ENCODE results near the gene ZNF692. TPM values are rescaled to one million over a fixed set of nuclear protein-coding genes. Genes with fewer than 3 reads are reported as not detected.
A peak's percentile ranks its signal among the peaks of the same experiment; 100 is the strongest.
"Not testable (repeated sequence)": the region's sequence is repeated elsewhere in the genome, so short reads cannot be mapped to it uniquely, and the experiment has no call there.

ZNF692 gene
- total RNA-seq, 4 donors from 2014 or later, result 41.8 to 100 (median 64.6) TPM

DNA sequence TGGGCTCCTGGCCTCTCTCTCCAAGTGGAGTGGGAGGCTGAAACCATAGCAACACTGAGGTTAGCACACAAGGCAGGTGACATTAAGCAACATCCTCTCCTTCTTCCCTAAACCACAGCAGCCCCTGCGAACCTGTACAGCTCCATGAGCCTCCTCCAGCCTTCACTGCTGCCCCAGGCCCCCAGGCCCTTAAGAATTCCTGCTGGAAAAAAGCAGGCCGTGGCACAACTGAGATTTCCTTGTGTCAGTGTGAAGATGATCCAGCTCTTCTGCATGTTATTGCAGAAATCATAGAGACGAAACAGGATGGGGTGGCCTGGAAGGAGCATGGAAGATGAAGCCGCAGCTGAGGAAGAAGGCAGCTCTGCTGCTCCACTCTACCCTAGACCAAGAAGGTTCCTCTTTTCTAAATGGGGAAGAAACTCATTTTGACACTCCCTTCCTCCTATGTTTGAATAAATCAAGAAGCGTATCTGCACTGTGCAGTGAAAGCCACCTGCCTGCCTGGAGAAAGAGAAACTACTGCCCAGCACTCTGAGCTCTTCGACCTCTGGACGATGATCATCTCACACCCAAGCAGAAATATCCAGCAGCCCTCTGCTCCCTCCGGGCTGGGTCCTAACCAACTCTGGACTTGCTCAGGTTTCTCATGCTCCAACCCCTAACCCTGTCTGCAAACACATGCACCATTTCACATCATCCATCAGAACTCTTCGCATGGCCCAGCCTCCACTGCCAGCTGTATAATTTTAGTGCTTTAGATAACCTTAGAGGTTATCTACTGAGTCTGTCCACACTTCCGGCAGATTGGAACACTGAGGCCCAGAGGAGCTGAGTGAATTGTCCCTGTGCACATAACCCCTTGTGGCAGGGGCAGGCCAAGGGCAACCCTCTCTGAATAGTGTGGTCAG, 53.9 kb downstream of the ZNF692 start:
- H3K27ac ChIP-seq, result peak overlapping the region; percentile 31 to 68 (median 68)
- no peaks in the 10 kb centered on the region for H3K27me3 ChIP-seq
- TF ChIP-seq POLR2A (IDR thresholded peaks at IDR 0.05) (no peak), POLR2AphosphoS5 (IDR thresholded peaks at IDR 0.05) (peak in 1 of 3 donors; percentile 35)
- TF ChIP-seq, protein P1, sequence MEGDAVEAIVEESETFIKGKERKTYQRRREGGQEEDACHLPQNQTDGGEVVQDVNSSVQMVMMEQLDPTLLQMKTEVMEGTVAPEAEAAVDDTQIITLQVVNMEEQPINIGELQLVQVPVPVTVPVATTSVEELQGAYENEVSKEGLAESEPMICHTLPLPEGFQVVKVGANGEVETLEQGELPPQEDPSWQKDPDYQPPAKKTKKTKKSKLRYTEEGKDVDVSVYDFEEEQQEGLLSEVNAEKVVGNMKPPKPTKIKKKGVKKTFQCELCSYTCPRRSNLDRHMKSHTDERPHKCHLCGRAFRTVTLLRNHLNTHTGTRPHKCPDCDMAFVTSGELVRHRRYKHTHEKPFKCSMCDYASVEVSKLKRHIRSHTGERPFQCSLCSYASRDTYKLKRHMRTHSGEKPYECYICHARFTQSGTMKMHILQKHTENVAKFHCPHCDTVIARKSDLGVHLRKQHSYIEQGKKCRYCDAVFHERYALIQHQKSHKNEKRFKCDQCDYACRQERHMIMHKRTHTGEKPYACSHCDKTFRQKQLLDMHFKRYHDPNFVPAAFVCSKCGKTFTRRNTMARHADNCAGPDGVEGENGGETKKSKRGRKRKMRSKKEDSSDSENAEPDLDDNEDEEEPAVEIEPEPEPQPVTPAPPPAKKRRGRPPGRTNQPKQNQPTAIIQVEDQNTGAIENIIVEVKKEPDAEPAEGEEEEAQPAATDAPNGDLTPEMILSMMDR (IDR thresholded peaks at IDR 0.05), result peak in 1 of 5 experiments; percentile 16
- peak overlapping the region in 1 of 4 donors; percentile 13 for H3K4me3 ChIP-seq
- 28 to 47% methylated on average over 6 to 10 of the region's 10 CpGs for WGBS, 2 donors (ENCODE audit: low coverage in 1 of 2)
- peaks cover 9 to 36% (median 21%) of the 10 kb centered on the region in 4 donors for H3K4me1 ChIP-seq
- in situ Hi-C loops (cut with MboI; ENCODE audit: low pct_ligation_motif_present in 1 of 4, low pct_unique_long_range_greater_than_20kb in 1 of 4, low sequenced_read_pairs in 3 of 4) (no loop called here), intact Hi-C loops (cut with DNase I; ENCODE audit: low total_unique reads) (no loop called here)
- no peaks in the 10 kb centered on the region for H3K36me3 ChIP-seq
- peak; percentile 51 for DNase-seq
- no peaks in the 10 kb centered on the region for H3K9me3 ChIP-seq

DNA sequence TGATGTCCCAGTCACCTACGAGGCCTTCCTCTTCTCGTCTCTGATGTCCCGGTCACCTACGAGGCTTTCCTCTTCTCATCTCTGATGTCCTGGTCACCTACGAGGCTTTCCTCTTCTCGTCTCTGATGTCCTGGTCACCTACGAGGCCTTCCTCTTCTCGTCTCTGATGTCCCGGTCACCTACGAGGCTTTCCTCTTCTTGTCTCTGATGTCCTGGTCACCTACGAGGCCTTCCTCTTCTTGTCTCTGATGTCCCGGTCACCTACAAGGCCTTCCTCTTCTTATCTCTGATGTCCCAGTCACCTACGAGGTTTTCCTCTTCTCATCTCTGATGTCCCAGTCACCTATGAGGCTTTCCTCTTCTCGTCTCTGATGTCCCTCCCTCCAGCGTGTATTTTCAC, 55.4 kb downstream of the ZNF692 start:
- H3K4me3 ChIP-seq; in situ Hi-C loops (cut with MboI; ENCODE audit: low pct_ligation_motif_present in 1 of 4, low pct_unique_long_range_greater_than_20kb in 1 of 4, low sequenced_read_pairs in 3 of 4); DNase-seq; intact Hi-C loops (cut with DNase I; ENCODE audit: low total_unique reads); H3K27me3 ChIP-seq; H3K9me3 ChIP-seq; H3K36me3 ChIP-seq: not testable (repeated sequence)
- Histone ChIP-seq H3K27ac (peak overlapping the region in 1 of 4 donors; percentile 31), H3K4me1 (peaks cover 9 to 36% (median 23%) of the 10 kb centered on the region in 4 donors)
- WGBS, 2 donors (ENCODE audit: low coverage in 1 of 2), result 87 to 88% methylated on average over 15 of the region's 15 CpGs

DNA sequence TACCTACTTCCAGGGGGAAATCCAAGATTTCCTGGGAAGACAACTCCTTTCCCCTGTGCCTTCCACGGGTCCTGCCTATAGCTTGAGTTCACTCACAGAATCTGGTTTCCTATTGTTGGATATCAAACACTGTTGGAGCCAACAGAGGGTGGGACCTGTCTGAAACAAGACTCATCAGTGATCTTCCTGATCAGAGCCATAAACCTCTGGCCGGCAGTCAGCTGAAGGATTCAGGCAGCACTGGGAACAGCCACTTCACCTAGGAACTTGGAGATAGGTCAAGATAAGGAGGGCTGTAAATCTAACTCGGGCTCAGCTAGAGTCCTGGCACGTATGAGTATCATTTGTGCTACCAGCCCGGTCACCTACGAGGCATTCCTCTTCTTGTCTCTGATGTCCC, 56.4 kb downstream of the ZNF692 start:
- Histone ChIP-seq H3K27ac (peak overlapping the region; percentile 26 to 47 (median 38)), H3K36me3 (no peaks in the 10 kb centered on the region), H3K4me3 (no peak overlapping the region), H3K9me3 (no peaks in the 10 kb centered on the region), H3K4me1 (peaks cover 9 to 36% (median 23%) of the 10 kb centered on the region in 4 donors), H3K27me3 (no peaks in the 10 kb centered on the region)
- WGBS, 2 donors (ENCODE audit: low coverage in 1 of 2), result 41% methylated on average over 6 of the region's 6 CpGs; no CpG with 5 or more reads in 1 of the 2 donors
- in situ Hi-C loops (cut with MboI; ENCODE audit: low pct_ligation_motif_present in 1 of 4, low pct_unique_long_range_greater_than_20kb in 1 of 4, low sequenced_read_pairs in 3 of 4) (no loop called here), intact Hi-C loops (cut with DNase I; ENCODE audit: low total_unique reads) (no loop called here)
- DNase-seq, result peak; percentile 74
- TF ChIP-seq, protein P1 (IDR thresholded peaks at IDR 0.05), result no peak
- TF ChIP-seq EP300 (IDR thresholded peaks at IDR 0.05; ENCODE audit: low read depth) (no peak), POLR2AphosphoS5 (IDR thresholded peaks at IDR 0.05) (peak in 1 of 3 donors; percentile 50), POLR2A (IDR thresholded peaks at IDR 0.05) (no peak)

DNA sequence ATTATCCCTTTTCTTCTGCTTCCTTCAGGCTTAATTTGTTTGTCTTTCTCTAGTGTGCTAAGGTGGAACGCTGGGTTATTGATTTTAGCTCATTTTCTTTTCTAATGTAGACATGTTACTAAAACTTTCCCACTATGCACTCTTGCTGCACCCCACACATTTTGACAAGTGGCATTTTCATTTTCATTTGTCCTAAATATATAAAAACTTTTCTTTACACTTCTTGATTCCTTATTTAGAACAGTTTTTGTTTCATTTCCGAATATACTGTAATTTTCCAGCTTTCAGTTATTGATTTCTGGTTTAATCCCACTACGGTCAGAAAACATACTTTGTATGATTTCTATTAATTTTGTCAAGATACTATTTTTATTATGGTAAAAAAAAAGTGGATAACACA, 58.4 kb downstream of the ZNF692 start:
- peaks cover 0 to 17% (median 13%) of the 10 kb centered on the region in 4 donors for H3K4me1 ChIP-seq
- no peak for DNase-seq
- peaks cover 0 to 1% of the 10 kb centered on the region in 2 donors for H3K9me3 ChIP-seq
- intact Hi-C loops (cut with DNase I; ENCODE audit: low total_unique reads), result no loop called here
- H3K27ac ChIP-seq, result no peak overlapping the region
- no peak for TF ChIP-seq POLR2A (IDR thresholded peaks at IDR 0.05)
- TF ChIP-seq EP300 (IDR thresholded peaks at IDR 0.05; ENCODE audit: low read depth), result no peak
- TF ChIP-seq POLR2AphosphoS5 (IDR thresholded peaks at IDR 0.05), result no peak
- TF ChIP-seq, protein P1 (IDR thresholded peaks at IDR 0.05), result no peak
- in situ Hi-C loops (cut with MboI; ENCODE audit: low pct_ligation_motif_present in 1 of 4, low pct_unique_long_range_greater_than_20kb in 1 of 4, low sequenced_read_pairs in 3 of 4), result no loop called here
- no peak overlapping the region for H3K4me3 ChIP-seq
- no peaks in the 10 kb centered on the region for H3K36me3 ChIP-seq
- WGBS, 2 donors (ENCODE audit: low coverage in 1 of 2), result 71 to 77% methylated on average over 3 of the region's 3 CpGs
- no peaks in the 10 kb centered on the region for H3K27me3 ChIP-seq

Small RNAs within 50 kb of the gene (small RNA-seq; reads per million reads assigned to genes)
- 0 reads per million in 4 donors for gene MIR3124

Other genes with a start within 250 kb of the ZNF692 start
- gene OR2T11, start 224.0 kb downstream of the ZNF692 start, total RNA-seq, result not detected
- not detected for gene OR2T35, start 213.8 kb downstream of the ZNF692 start, total RNA-seq
- not detected for gene OR2T27, start 203.6 kb downstream of the ZNF692 start, total RNA-seq
- gene OR14I1, start 156.3 kb downstream of the ZNF692 start, total RNA-seq, result not detected
- 100 to 1,000 TPM in 3 of 4 donors, 10 to 100 TPM in 1; 21.9 to 719 (median 565) TPM for gene LYPD8, start 103.3 kb downstream of the ZNF692 start, total RNA-seq
- 10 to 100 TPM; 28.1 to 36.2 (median 31.4) TPM for gene SH3BP5L, start 33.2 kb downstream of the ZNF692 start, total RNA-seq
- gene ZNF672, start 20.9 kb downstream of the ZNF692 start, total RNA-seq, result 10 to 100 TPM; 34.8 to 53.1 (median 44.7) TPM
- 10 to 100 TPM in 2 of 4 donors, 1 to 10 TPM in 2; 5.2 to 12.4 (median 9.7) TPM for gene PGBD2, start 47.1 kb upstream of the ZNF692 start, total RNA-seq

Data from transverse colon (tissue), 4 donors.